Measurements from ENCODE around the gene HAS3.

- no peak for TF ChIP-seq POLR2A (IDR thresholded peaks at IDR 0.05; ENCODE audit: low read depth, low read length)
- no peak for TF ChIP-seq POLR2AphosphoS5 (IDR thresholded peaks at IDR 0.05; ENCODE audit: low read depth, low read length)
These were observed 28.0 kb downstream of the HAS3 start for GRCh38 chr16:69133373-69133954.

Measured in GM12892 (cell line).